HG02759 (cell line): ENCODE results near the gene C1QTNF12.

Experiments
- ATAC-seq: cut with Tn5 transposase; IDR thresholded peaks from one replicate; pipeline ENCODE4 v1.9.1; 2021; ENCODE audit warnings: mild to moderate bottlenecking, moderate library complexity; ENCODE audit not compliant: unreplicated experiment

Gene C1QTNF12

GRCh38 chr1:1282998-1283397 is 36.5 kb upstream of the C1QTNF12 start:
- ATAC-seq, result no peak

GRCh38 chr1:1281533-1282321 is 35.2 kb upstream of the C1QTNF12 start:
- no peak for ATAC-seq

GRCh38 chr1:1280782-1281481 is 34.4 kb upstream of the C1QTNF12 start:
- ATAC-seq, result no peak

- ATAC-seq, result no peak
Measured at GRCh38 chr1:1279028-1279427, 32.5 kb upstream of the C1QTNF12 start.

- no peak for ATAC-seq
Measured at GRCh38 chr1:1278620-1279019, 32.1 kb upstream of the C1QTNF12 start.

- no peak for ATAC-seq
Measured at GRCh38 chr1:1275836-1276235, 29.3 kb upstream of the C1QTNF12 start.

GRCh38 chr1:1274931-1275431 is 28.5 kb upstream of the C1QTNF12 start:
- ATAC-seq, result no peak

- ATAC-seq, result no peak
Measured at GRCh38 chr1:1274299-1274930, 27.9 kb upstream of the C1QTNF12 start.

- peak; percentile 84 for ATAC-seq
Measured at GRCh38 chr1:1273512-1274298, 27.2 kb upstream of the C1QTNF12 start, which contains the start of gene UBE2J2. Gene UBE2J2, minus strand, starts transcription at chr1:1273854. Its CDS starts 5,862 bp downstream, at chr1:1267992.

- ATAC-seq, result no peak
Measured at GRCh38 chr1:1273209-1273511, 26.6 kb upstream of the C1QTNF12 start.

GRCh38 chr1:1272341-1273208 is 26.1 kb upstream of the C1QTNF12 start:
- no peak for ATAC-seq

GRCh38 chr1:1270813-1271212 is 24.3 kb upstream of the C1QTNF12 start:
- no peak for ATAC-seq

- no peak for ATAC-seq
Measured at GRCh38 chr1:1268284-1268682, 21.8 kb upstream of the C1QTNF12 start.

GRCh38 chr1:1267488-1268283 is 21.2 kb upstream of the C1QTNF12 start:
- ATAC-seq, result no peak

GRCh38 chr1:1264868-1265272 is 18.3 kb upstream of the C1QTNF12 start:
- ATAC-seq, result no peak

- ATAC-seq, result no peak
Measured at GRCh38 chr1:1264026-1264425, 17.5 kb upstream of the C1QTNF12 start.

- no peak for ATAC-seq
Measured at GRCh38 chr1:1262758-1263157, 16.2 kb upstream of the C1QTNF12 start.

GRCh38 chr1:1262071-1262470 is 15.5 kb upstream of the C1QTNF12 start:
- ATAC-seq, result no peak

GRCh38 chr1:1260843-1261560 is 14.5 kb upstream of the C1QTNF12 start:
- no peak for ATAC-seq
